Adrenal gland (tissue), 5 donors: ENCODE measurements around the gene SYNE1.

Experiments
- CTCF ChIP-seq, 6 experiments: fragments of 450-650 bp in 4 of 6; fragments of 200-600 bp in 2 of 6; sonication (generic) in 1 of 6; IDR thresholded peaks; 1 replicate in 5 of 6; 2 replicates in 1 of 6; pipeline versions ENCODE4 v1.5.1 to v1.8.0; 2016 to 2021; ENCODE audit warnings: antibody characterized with exemption in 6 of 6, mild to moderate bottlenecking in 2 of 6, moderate library complexity in 1 of 6
- POLR2A ChIP-seq, 2 donors: fragments of 450-650 bp; IDR thresholded peaks; one replicate each; pipeline ENCODE4 v1.6.1; 2017; ENCODE audit warnings: antibody characterized with exemption in 2 of 2, mild to moderate bottlenecking in 2 of 2, moderate library complexity in 1 of 2
- donor health status: DM: no; HTN: no; CAD: no.

GRCh38 chr6:152356016-152356415 is 281.1 kb downstream of the SYNE1 start:
- TF ChIP-seq CTCF (IDR thresholded peaks at IDR 0.05) (no peak), POLR2A (IDR thresholded peaks at IDR 0.05) (no peak)
